Activated naive CD8-positive, alpha-beta T cell treated with anti-CD3 and anti-CD28 coated beads, Interleukin-2, amount 10 ng/mL, durations not matched to agents 7 days and 5 days (primary cell): ENCODE measurements around the gene DHDH. TPM values are rescaled to one million over a fixed set of nuclear protein-coding genes. Genes with fewer than 3 reads are reported as not detected.
A peak's percentile ranks its signal among the peaks of the same experiment; 100 is the strongest.

Source experiments
- ATAC-seq: fragments of 150-1000 bp; cut with Tn5 transposase; one replicate; pipeline ENCODE4 v1.10.0; 2021; ENCODE audit warnings: low read depth, moderate library complexity
- POLR2A ChIA-PET: fragments of 350-600 bp; sonication (Branson Sonifier 250); formaldehyde crosslinking; loops from one replicate; lab custom pipeline; 2021; ENCODE audit warnings: antibody characterized with exemption; lab: Charles Lee
- DNase-seq: peaks from one replicate; pipeline ENCODE4 v3.0.0; 2021
- H3K27ac Mint-ChIP-seq: one replicate; pipeline ENCODE4 v1.8.0; 2022; ENCODE audit warnings: mild to moderate bottlenecking, mixed read lengths
- H3K27me3 Mint-ChIP-seq: one replicate; pipeline ENCODE4 v1.8.0; 2022; ENCODE audit warnings: mild to moderate bottlenecking, moderate library complexity, mixed read lengths
- H3K36me3 Mint-ChIP-seq: one replicate; pipeline ENCODE4 v1.8.0; 2021; ENCODE audit warnings: mild to moderate bottlenecking, mixed read lengths
- H3K4me1 Mint-ChIP-seq: one replicate; pipeline ENCODE4 v1.8.0; 2021; ENCODE audit warnings: mixed read lengths
- H3K4me3 Mint-ChIP-seq: one replicate; pipeline ENCODE4 v1.8.0; 2022; ENCODE audit warnings: mild to moderate bottlenecking, moderate library complexity, mixed read lengths
- H3K9me3 Mint-ChIP-seq: one replicate; pipeline ENCODE4 v1.8.0; 2021; ENCODE audit warnings: mixed read lengths
- total RNA-seq, 2 experiments: library from RNA; stranded (reverse); gene quantifications; one replicate each; pipeline ENCODE4 v1.2.3, GENCODE V29; 2021

Gene DHDH
- total RNA-seq, 2 experiments from 2014 or later: 1.7 to 2.6 TPM

GRCh38 chr19:48959341-48960239, 26.1 kb downstream of the DHDH start:
- Mint-ChIP-seq H3K4me3 (peak overlapping the region; percentile 53), H3K36me3 (peaks cover 41% of the 10 kb centered on the region), H3K4me1 (peaks cover 56% of the 10 kb centered on the region), H3K27ac (peak overlapping the region; percentile 75), H3K9me3 (no peaks in the 10 kb centered on the region), H3K27me3 (no peaks in the 10 kb centered on the region)
- POLR2A ChIA-PET: interaction anchor here (0.5 to 2.6 kb wide), 11 partner anchors 10 to 487 kb away, joined by 3 to 16 read pairs (median 5); partner anchors contain the start of genes GYS1, NUCB1, PPP1R15A and RUVBL2
- DNase-seq (no peak), ATAC-seq (peak; percentile 13)

- no peak for DNase-seq
- Mint-ChIP-seq H3K4me1 (peaks cover 56% of the 10 kb centered on the region), H3K36me3 (peaks cover 36% of the 10 kb centered on the region), H3K27ac (peak overlapping the region; percentile 77), H3K4me3 (peak overlapping the region; percentile 47), H3K9me3 (no peaks in the 10 kb centered on the region), H3K27me3 (no peaks in the 10 kb centered on the region)
- POLR2A ChIA-PET: interaction anchor here (1.1 to 2.6 kb wide), 6 partner anchors 10 to 342 kb away, joined by 3 to 16 read pairs (median 8); partner anchors contain the start of genes GYS1, NUCB1, PPP1R15A and RPL18
- no peak for ATAC-seq
Measured at GRCh38 chr19:48961051-48961649, 27.7 kb downstream of the DHDH start.

GRCh38 chr19:48961673-48962028, 28.2 kb downstream of the DHDH start:
- ATAC-seq (no peak), DNase-seq (no peak)
- Mint-ChIP-seq H3K27ac (peak overlapping the region; percentile 92), H3K4me1 (peaks cover 58% of the 10 kb centered on the region), H3K9me3 (no peaks in the 10 kb centered on the region), H3K4me3 (peak overlapping the region; percentile 87), H3K36me3 (peaks cover 38% of the 10 kb centered on the region), H3K27me3 (no peaks in the 10 kb centered on the region)
- POLR2A ChIA-PET: interaction anchor here (1.1 to 2.0 kb wide), 7 partner anchors 8 to 343 kb away, joined by 3 to 15 read pairs (median 7); partner anchors contain the start of genes GYS1, NUCB1, PPP1R15A and RPL18

GRCh38 chr19:48962029-48962848, 28.7 kb downstream of the DHDH start:
- POLR2A ChIA-PET: interaction anchor here (0.6 to 1.5 kb wide), 10 partner anchors 9 to 343 kb away, joined by 3 to 9 read pairs (median 6); partner anchors contain the start of genes GYS1, NUCB1, PPP1R15A and RPL18
- H3K4me1 Mint-ChIP-seq: peaks cover 57% of the 10 kb centered on the region
- DNase-seq (peak; percentile 71), ATAC-seq (peak; percentile 44)
- H3K36me3 Mint-ChIP-seq: peaks cover 38% of the 10 kb centered on the region
- no peaks in the 10 kb centered on the region for H3K27me3 Mint-ChIP-seq
- H3K4me3 Mint-ChIP-seq: peak overlapping the region; percentile 87
- no peaks in the 10 kb centered on the region for H3K9me3 Mint-ChIP-seq
- H3K27ac Mint-ChIP-seq: peak overlapping the region; percentile 92

GRCh38 chr19:48962849-48963165, 29.3 kb downstream of the DHDH start:
- no peak for DNase-seq
- peak overlapping the region; percentile 87 for H3K4me3 Mint-ChIP-seq
- H3K27me3 Mint-ChIP-seq: no peaks in the 10 kb centered on the region
- no peak for ATAC-seq
- H3K27ac Mint-ChIP-seq: peak overlapping the region; percentile 92
- no peaks in the 10 kb centered on the region for H3K9me3 Mint-ChIP-seq
- H3K36me3 Mint-ChIP-seq: peaks cover 34% of the 10 kb centered on the region
- POLR2A ChIA-PET: interaction anchor here (0.7 to 1.5 kb wide), 8 partner anchors 8 to 115 kb away, joined by 3 to 9 read pairs (median 6); partner anchors contain the start of genes GYS1, NUCB1, PPP1R15A and RUVBL2
- H3K4me1 Mint-ChIP-seq: peaks cover 53% of the 10 kb centered on the region

GRCh38 chr19:48963371-48964204, 30.1 kb downstream of the DHDH start:
- Mint-ChIP-seq H3K27ac (peak overlapping the region; percentile 92), H3K4me1 (peaks cover 55% of the 10 kb centered on the region)
- ATAC-seq: peak; percentile 3

GRCh38 chr19:48964205-48965039, 30.9 kb downstream of the DHDH start:
- ATAC-seq: no peak
- H3K4me1 Mint-ChIP-seq: peaks cover 50% of the 10 kb centered on the region
- peaks cover 28% of the 10 kb centered on the region for H3K36me3 Mint-ChIP-seq
- H3K4me3 Mint-ChIP-seq: peak overlapping the region; percentile 87
- DNase-seq: no peak
- no peaks in the 10 kb centered on the region for H3K9me3 Mint-ChIP-seq
- POLR2A ChIA-PET: interaction anchor here (1.0 to 3.4 kb wide), 8 partner anchors 10 to 91 kb away, joined by 4 to 42 read pairs (median 8); partner anchors contain the start of genes BAX, DHDH, GYS1 and NUCB1
- H3K27ac Mint-ChIP-seq: peak overlapping the region; percentile 92
- no peaks in the 10 kb centered on the region for H3K27me3 Mint-ChIP-seq

More at GRCh38 chr19:48963371-48964204, 30.1 kb downstream of the DHDH start:
- no peaks in the 10 kb centered on the region for H3K27me3 Mint-ChIP-seq
- peak overlapping the region; percentile 87 for H3K4me3 Mint-ChIP-seq
- POLR2A ChIA-PET: interaction anchor here (0.6 to 3.4 kb wide), 7 partner anchors 9 to 94 kb away, joined by 5 to 42 read pairs (median 7); partner anchors contain the start of genes BAX, DHDH, GYS1 and NUCB1
- H3K9me3 Mint-ChIP-seq: no peaks in the 10 kb centered on the region
- peak; percentile 77 for DNase-seq
- H3K36me3 Mint-ChIP-seq: peaks cover 30% of the 10 kb centered on the region

GRCh38 chr19:48965040-48965805, 31.7 kb downstream of the DHDH start, which contains the start of gene FTL:
Gene FTL, plus strand, starts transcription at chr19:48965309. Its CDS starts 199 bp downstream, at chr19:48965508.
- H3K9me3 Mint-ChIP-seq: no peaks in the 10 kb centered on the region
- peaks cover 49% of the 10 kb centered on the region for H3K4me1 Mint-ChIP-seq
- ATAC-seq: peak; percentile 71
- H3K4me3 Mint-ChIP-seq: peak within 1 kb of the TSS; percentile 87
- peak; percentile 93 for DNase-seq
- POLR2A ChIA-PET: interaction anchor here (0.6 to 3.4 kb wide), 10 partner anchors 8 to 91 kb away, joined by 3 to 42 read pairs (median 5); partner anchors contain the start of genes BAX, DHDH, GYS1 and NUCB1
- H3K36me3 Mint-ChIP-seq: peaks cover 27% of the 10 kb centered on the region
- H3K27ac Mint-ChIP-seq: peak within 1 kb of the TSS; percentile 92
- no peaks in the 10 kb centered on the region for H3K27me3 Mint-ChIP-seq

GRCh38 chr19:48965806-48966540, 32.5 kb downstream of the DHDH start:
- Mint-ChIP-seq H3K27me3 (no peaks in the 10 kb centered on the region), H3K4me1 (peaks cover 50% of the 10 kb centered on the region), H3K4me3 (peak overlapping the region; percentile 87), H3K27ac (peak overlapping the region; percentile 92), H3K36me3 (peaks cover 25% of the 10 kb centered on the region), H3K9me3 (no peaks in the 10 kb centered on the region)
- POLR2A ChIA-PET: interaction anchor here (0.6 to 3.4 kb wide), 12 partner anchors 9 to 210 kb away, joined by 3 to 42 read pairs (median 5); partner anchors contain the start of genes BAX, DHDH, GYS1 and NUCB1
- ATAC-seq (peak; percentile 38), DNase-seq (peak; percentile 88)
